AG08396 (cell line): ENCODE measurements around the gene FUOM.
"Not testable (repeated sequence)": the region's sequence is repeated elsewhere in the genome, so short reads cannot be mapped to it uniquely, and the experiment has no call there.

Source experiments
- DNase-seq: peaks from one replicate; pipeline ENCODE4 v3.0.0; 2012; ENCODE audit warnings: low spot score, mixed read lengths

FUOM gene

DNA sequence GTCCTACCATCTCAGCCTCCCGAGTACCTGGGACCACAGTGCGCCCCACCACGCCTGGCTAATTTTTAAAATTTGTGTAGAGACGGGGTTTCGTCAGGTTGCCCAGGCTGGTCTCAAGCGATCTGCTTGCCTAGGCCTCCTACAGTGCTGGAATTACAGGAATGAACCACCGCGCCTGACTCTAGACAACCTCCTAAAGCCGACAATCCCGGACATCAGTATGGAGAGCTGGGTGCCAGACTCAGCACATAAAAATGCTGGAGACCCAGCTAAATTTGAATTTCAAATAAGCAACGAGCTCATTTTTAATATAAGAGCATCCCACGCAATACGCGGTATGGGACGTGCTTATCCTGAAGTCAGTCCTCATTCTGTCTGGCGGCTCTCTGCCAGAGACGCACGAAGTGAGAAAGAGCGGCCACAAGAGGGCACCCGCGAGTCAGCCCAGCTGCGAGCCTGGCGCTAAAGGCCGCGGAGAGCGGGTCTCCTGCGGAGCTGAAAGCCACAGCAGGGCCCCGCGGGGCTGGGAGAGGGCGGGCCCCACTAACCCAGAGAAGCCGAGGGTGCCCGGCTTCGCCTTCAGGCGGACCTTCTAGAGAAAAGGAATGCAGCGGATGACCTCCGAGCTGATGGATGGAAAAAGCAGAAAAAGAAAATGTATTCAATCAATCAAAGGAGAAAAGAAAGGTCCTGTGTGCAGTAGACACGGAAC is 28.2 kb downstream of the FUOM start:
- peak; percentile 91 for DNase-seq

DNA sequence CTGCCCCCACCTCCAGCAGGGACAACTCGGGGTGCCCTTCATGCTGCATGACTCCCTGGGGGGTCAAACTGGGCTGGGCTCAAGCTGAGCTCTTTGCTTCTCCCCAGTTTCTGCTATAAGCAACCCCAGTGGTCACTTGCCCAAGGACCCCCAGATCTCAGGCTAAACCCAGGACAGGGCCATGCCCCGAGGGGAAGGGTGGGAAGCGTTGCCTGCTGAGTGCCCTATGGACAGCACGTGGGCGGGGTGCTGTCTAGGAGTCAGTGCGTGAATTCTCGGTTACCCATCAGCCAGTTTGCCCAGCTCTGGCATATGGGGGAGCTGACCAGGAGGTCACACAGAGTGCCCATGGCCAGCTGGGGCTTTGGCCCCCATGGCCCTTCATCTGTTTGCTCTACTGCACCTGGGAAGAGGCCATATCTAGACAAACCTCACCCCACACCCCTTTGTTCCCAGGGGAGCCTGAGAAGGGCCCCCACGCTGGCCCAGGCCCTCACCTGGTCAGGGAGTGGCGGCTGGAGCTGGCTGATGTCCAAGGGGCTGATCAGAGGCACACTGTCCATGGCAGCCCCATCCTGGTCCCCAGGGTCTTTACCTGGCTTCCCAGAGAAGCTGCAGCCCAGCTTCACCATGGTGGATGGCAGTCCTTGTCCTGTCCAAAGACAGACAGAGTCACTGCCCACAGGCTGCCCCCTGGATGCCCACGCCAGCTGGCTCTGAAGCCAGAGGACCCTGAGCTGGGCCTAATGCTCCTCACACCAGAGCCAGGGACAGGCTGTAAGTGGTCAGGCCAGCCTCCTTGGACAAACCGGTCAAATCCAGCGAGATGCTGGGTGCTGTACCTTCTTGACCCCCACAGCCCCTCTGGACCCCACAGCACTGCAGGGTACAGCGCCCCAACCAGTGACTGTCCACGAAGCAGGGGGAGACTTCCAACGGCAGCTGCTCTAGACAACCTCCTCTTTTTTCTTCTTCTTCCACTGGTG is 29.2 kb downstream of the FUOM start:
- no peak for DNase-seq

- DNase-seq = no peak
Measured at GRCh38 chr10:133327651-133328357, 30.0 kb downstream of the FUOM start.

- DNase-seq = no peak
Measured at GRCh38 chr10:133326745-133327650, 30.8 kb downstream of the FUOM start.

- DNase-seq = no peak
Measured at GRCh38 chr10:133326223-133326551, 31.6 kb downstream of the FUOM start.

DNA sequence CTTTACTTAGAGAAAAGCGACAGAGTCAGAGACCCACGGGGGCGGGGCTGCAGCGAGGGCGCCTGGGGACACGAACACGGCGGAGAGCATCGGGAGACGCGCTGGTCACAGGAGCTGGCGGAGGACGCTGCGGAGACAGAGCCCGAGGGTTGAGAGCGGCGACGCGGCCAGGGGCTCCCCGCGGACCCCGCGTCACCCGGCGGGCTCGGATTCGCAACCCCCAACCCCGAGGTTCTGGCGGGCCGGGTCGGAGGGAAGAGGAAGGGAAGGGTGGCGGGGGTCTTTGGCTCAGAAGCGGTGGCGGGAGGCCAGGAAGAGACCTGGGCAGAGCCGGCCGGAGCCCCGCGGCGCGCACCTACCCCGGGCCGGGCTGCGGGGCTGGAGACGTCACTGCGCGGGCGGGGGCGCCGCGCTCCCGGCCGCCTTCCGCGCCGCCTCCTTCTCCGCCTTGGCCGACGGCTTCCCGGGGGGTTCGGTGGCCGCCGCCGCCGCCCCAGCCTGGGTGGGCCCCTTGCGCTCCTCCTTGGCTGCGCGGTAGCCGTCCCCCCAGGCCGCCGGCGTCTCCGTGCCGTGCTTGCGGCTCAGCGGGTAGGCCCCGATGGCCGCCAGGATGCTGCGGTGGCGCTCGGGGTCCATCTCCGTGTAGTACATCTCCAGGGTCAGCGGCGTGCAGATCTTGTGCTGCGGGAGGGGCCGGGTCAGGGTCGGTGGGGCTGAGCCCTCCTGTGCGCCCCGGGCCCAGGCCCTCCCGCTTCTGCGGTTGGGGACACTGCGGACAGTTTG is 32.2 kb downstream of the FUOM start:
- no peak for DNase-seq

- no peak for DNase-seq
Measured at GRCh38 chr10:133324857-133325260, 33.0 kb downstream of the FUOM start.

DNA sequence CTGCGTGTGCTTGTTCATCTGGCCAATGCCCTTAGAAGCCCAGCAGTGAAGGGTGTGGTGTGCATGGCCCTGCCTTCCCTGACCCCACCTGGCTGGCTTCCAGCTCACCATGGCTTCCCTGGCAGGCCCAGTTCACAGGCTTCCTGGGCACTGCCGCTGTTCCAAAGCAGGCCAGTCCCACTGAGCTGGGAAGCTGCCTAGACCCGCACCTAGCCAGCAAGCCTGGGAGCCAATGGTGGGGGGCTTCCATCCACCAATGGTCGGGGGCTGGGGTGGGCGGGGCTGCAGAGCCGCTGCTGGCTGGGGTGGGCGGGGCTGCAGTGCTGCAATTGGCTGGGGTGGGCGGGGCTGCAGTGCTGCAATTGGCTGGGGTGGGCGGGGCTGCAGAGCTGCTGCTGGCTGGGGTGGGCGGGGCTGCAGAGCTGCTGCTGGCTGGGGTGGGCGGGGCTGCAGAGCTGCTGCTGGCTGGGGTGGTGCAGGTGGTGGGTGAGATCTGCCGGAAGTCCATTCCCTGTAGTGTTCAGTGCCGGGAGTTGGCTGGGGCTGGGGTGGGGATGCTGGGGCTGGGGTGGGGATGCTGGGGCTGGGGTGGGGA is 33.5 kb downstream of the FUOM start:
- DNase-seq = peak; percentile 77

GRCh38 chr10:133322064-133322709 is 35.6 kb downstream of the FUOM start:
- DNase-seq = not testable (repeated sequence)

- not testable (repeated sequence) for DNase-seq
Measured at GRCh38 chr10:133320852-133321422, 36.9 kb downstream of the FUOM start.

GRCh38 chr10:133318494-133319127 is 39.2 kb downstream of the FUOM start:
- DNase-seq = peak; percentile 74

- DNase-seq = no peak
Measured at GRCh38 chr10:133316732-133317131, 41.1 kb downstream of the FUOM start.

GRCh38 chr10:133316266-133316665 is 41.6 kb downstream of the FUOM start:
- DNase-seq = no peak

- no peak for DNase-seq
Measured at GRCh38 chr10:133315847-133316246, 42.0 kb downstream of the FUOM start.

DNA sequence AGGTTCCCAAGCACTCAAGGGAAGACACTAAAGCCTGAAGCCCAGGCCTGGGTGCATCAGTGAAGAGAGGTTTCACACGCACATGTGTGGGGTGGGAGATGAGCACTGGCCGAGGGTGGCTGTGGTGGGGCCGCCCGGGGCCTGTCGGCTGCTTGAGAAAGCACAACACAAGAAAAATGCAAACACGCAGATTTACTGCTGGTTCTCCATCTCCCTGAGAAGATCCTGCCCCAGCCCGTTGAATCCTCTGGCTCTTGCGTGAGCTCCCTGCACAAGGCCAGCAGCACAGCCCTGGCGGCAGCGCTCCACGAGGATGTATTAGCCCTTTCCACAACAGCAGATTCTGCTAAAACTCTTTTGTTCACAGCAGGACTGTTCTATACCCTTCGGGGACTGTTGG is 42.9 kb downstream of the FUOM start:
- DNase-seq = no peak

DNA sequence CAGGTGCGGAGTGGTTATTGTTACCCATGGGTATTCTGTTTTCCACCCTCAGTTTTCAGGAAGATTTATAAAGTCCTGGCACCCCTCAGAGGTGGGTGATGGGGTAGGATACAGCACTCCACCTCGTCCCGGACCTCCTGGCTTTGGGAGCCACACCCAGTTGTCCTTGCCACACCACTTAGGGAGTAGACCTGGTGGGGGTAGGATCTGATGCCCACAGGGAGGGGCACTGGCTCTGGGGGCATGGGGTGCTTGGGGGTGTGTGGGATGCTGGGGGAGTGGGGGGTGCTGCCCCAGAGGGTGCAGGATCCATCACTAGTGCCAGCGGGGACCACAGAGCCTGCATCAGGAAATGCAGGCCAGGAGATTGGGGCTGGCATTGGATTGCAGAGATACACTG is 44.6 kb downstream of the FUOM start:
- DNase-seq = no peak

GRCh38 chr10:133312769-133313145 is 45.1 kb downstream of the FUOM start:
- no peak for DNase-seq

DNA sequence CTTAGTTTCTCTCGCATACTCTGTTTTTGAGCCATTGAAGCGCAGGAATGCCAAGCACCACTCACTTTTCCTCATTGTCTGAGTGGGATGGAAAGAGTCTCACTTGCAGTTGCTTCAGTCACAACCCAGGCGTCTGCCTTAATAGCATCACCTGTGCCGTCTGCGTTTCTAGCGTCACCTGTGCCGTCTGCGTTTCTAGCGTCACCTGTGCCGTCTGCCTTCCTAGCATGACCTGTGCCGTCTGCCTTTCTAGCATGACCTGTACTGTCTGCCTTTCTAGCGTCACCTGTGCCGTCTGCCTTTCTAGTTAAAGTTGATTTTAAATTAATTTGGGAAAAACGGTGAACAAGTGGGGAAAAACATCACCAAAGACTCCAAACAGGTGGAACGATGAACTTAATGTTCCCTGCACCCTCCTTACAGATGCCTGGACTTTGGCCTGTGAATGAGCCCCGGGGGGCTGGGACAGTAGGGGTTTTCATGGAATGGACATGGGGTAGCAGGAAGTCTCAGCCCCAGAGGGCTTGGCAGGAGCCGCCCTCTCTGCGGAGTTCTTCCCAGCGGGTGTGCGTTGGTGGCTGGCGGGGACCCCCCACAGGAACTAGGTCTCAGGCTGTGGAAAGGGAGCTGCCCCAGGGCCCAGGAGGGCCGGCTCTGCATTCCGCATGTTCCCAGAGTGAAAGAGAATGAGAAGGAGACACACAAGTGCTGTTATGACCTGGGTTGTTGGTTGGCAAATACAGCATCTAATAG is 45.6 kb downstream of the FUOM start:
- DNase-seq = no peak
